GM12864 (cell line): ENCODE measurements around the gene UQCC5.
"Not testable (repeated sequence)": the region's sequence is repeated elsewhere in the genome, so short reads cannot be mapped to it uniquely, and the experiment has no call there.

Experiments used
- DNase-seq: peaks from one replicate; pipeline ENCODE4 v3.0.0-alpha.2; 2011; ENCODE audit warnings: low read depth
- H3K4me3 ChIP-seq: 2 replicates; pipeline ENCODE4 v1.5.1; 2011; ENCODE audit warnings: mild to moderate bottlenecking, low read depth, low read length, control low read depth
- TF ChIP-seq, protein P1 (sequence below): IDR thresholded peaks from 2 replicates; pipeline ENCODE4 v1.5.1; 2011; ENCODE audit warnings: low read depth, mild to moderate bottlenecking, moderate library complexity, low read length, control low read depth, inconsistent platforms; ENCODE audit errors: missing control alignments

Gene UQCC5

DNA sequence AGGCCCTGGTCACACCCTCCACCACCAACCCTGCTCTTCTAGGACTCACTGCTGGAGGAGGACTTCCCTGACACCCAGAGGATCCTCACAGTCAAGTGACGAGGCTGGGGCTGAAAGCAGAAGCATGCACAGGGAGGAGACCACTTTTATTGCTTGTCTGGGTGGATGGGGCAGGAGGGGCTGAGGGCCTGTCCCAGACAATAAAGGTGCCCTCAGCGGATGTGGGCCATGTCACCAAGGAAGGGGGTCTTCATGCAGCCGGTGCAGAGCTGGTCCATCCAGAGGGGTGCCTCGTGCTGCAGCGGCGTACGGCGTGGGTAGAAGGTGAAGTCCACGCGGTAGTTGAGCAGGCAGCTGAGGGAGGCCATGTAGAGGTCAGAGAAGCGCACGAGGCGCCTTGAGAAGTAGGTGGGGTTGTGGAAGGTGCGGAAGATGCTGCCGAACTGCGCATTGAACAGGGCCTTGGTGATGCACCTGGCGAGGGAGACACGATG, 12.1 kb upstream of the UQCC5 start:
- DNase-seq = no peak
- TF ChIP-seq, protein P1, sequence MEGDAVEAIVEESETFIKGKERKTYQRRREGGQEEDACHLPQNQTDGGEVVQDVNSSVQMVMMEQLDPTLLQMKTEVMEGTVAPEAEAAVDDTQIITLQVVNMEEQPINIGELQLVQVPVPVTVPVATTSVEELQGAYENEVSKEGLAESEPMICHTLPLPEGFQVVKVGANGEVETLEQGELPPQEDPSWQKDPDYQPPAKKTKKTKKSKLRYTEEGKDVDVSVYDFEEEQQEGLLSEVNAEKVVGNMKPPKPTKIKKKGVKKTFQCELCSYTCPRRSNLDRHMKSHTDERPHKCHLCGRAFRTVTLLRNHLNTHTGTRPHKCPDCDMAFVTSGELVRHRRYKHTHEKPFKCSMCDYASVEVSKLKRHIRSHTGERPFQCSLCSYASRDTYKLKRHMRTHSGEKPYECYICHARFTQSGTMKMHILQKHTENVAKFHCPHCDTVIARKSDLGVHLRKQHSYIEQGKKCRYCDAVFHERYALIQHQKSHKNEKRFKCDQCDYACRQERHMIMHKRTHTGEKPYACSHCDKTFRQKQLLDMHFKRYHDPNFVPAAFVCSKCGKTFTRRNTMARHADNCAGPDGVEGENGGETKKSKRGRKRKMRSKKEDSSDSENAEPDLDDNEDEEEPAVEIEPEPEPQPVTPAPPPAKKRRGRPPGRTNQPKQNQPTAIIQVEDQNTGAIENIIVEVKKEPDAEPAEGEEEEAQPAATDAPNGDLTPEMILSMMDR = no peak
- no peak overlapping the region for H3K4me3 ChIP-seq

DNA sequence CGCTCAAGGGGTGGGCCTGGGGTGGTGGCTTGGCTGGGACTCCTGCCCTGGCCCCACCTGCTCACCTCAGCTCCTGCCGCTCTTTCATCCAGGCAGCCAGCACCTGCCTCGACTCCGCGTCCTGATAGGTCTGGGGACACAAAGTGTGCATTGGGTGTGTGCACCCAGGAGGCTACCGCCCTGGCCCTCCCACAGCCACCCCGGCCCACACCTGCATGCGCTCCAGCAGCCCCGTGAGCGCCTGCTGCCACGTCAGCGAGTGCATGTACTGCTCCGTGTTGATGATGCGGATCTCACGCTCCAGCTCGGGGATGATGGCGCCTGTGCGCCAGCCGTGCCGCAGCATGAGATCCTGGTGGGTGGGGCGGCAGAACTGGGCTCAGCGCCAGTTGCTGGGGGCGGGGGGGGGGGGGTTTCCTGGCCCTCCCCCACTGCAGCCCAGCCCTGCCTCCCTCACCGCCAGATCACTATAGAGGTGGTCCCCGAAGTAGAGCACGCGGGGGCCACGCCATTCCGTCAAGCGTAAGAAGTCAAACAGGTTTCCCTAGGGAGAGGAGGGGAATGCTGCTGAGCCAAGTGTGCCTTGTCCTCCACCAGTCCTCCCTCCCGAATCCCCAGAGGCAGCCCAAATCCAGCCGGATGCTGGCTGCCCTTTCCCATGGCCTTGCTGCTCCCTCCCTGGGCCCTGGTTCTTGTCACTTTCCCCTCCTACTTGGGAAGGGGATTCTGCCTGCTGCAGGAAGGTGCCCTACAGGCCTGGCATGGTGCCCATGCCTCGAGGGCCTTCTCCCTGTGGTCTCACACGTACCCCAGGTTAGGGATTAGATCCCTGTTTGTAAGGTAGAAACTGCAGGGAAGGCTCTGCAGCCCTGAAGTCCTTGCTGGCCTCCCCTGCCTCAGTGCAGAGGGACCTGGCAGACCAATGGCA, 11.4 kb upstream of the UQCC5 start:
- TF ChIP-seq, protein P1 = no peak
- no peak overlapping the region for H3K4me3 ChIP-seq
- no peak for DNase-seq

DNA sequence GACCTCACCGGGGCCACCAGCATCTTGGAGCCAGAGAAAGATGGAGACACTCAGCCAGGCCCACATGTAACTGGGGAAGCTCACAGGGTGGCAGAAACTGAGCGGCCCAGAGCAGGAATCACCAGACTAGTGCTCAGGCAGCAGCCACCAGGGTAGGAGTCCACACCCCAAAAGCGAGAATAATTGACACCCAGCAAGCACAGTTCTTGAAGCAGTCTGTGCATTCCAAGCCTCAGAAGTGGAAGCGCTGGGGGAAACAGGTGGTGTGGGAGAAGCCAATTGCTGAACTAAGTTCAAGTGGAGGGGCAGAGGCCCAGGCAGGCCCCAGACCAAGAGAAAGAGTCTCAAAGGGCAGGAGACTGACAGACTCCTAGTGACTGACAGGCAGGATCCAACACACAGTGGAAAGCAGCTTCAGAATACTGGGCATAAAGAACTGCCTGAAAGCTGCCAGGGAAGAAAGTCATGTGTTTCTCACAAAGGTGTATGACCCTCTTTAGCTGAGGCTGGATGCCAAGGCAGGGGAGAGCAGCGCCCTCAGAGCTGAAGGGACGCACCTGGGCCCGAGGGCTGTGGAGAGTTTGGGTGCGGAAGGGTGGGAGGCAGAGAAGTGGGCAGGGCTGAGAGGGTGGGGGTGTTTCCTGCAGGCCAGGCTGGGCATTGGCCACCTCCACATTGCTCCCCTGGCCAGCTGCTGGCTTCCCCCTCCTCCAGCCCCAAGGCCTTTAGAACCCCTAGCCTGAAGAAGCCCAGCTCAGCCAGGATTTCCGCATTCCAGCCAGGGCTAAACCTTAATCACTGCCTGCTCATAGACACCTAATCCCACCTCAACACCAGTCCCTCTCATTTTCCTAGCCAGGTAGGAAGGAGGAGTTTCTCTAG, 10.5 kb upstream of the UQCC5 start:
- DNase-seq = no peak
- H3K4me3 ChIP-seq = no peak overlapping the region
- TF ChIP-seq, protein P1 = no peak

DNA sequence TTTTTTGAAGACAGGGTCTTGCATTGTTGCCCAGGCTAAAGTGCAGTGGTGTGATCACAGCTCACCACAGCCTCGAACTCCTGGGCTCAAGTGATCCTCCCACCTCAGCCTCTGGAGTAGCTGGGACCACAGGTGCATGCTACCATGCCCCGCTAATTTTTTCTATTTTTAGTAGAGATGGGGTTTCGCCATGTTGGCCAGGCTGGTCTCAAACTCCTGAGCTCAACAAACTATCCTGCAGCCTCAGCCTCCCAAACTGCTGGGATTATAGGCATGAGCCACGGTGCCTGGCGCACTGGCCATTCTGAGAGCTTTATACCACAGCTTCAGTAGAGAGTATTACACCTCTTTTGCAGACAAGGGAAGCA, 9.8 kb upstream of the UQCC5 start:
- H3K4me3 ChIP-seq, DNase-seq: not testable (repeated sequence)

DNA sequence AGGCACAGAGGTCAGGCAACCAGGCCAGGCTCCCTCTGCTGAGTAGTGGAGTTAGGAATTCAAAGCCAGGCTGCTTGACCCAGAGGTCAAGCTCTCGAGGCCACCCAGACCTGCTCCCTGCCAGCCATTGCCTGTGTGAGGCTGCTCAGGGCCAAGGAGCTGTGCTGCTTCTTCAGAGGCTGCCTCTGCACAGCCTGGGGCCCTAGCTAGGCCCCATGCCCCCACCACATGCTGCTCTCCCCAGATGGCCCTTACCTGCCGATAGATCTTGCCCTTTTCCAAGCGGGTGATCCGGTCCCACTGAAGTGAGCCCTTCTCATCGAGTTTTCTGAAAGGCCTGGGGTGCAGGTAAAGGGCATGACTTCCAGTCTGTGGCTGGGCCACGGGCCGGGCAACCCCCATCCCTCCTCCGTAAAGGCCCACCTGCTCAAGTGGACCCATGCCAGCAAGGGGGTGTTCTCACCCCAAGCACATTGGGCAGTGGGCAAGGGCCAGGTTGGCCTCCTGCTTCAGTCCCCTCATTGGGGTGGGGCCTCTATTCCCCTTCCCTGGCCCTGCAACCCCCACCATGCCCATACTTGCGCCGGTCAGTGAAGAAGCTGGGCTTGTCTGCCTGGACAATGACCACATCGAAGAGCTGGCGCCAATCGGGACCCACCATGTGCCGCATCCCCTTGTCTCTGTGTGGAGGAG, 9.2 kb upstream of the UQCC5 start:
- no peak for DNase-seq
- TF ChIP-seq, protein P1 = no peak
- H3K4me3 ChIP-seq = no peak overlapping the region

DNA sequence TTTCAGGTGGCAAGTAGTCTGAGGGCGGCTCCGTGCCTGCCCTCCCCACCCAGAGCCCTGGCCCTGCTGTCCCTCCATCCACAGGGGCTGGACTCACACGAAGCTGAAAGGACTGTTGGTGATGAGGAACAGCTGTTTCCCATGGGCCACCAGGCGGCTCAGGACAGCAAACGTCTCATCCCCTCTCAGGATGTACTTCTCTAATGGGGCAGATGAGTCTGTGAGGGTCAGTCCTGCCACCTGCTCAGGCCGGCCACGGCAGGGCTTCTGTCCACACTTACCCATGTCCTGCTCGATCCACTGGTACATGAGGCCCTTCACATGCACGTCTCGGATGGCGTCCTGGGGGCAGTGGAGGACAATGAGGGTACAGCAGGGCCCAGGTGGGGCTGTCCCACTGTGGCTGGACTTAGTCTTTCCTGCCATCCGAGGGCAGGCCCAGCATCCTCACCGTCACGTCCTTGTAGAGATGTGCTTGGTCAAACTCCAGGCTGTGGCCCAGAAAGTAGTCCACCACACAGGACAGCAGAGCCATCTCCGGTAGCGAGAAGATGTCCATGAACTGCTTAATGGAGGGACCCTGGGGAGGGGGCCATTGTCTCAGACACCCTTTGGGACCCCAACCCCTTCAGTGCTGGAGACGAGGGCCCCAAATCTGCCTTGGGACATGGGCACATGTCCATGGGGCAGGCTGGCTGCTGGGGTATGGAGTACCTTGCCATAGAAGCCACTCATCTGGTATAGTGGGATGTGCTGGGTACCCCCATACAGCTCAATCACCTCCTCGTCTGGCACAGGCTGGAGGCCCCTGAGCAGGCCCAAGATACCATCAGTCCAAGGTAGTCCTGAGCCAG, 8.4 kb upstream of the UQCC5 start:
- no peak overlapping the region for H3K4me3 ChIP-seq
- TF ChIP-seq, protein P1 = no peak
- DNase-seq = no peak
